GM21423 (cell line): ENCODE results near the gene PMVK.

Experiments
- ATAC-seq: cut with Tn5 transposase; IDR thresholded peaks from one replicate; pipeline ENCODE4 v1.9.1; 2021; ENCODE audit warnings: mild to moderate bottlenecking, moderate library complexity; ENCODE audit not compliant: unreplicated experiment

Gene PMVK

DNA sequence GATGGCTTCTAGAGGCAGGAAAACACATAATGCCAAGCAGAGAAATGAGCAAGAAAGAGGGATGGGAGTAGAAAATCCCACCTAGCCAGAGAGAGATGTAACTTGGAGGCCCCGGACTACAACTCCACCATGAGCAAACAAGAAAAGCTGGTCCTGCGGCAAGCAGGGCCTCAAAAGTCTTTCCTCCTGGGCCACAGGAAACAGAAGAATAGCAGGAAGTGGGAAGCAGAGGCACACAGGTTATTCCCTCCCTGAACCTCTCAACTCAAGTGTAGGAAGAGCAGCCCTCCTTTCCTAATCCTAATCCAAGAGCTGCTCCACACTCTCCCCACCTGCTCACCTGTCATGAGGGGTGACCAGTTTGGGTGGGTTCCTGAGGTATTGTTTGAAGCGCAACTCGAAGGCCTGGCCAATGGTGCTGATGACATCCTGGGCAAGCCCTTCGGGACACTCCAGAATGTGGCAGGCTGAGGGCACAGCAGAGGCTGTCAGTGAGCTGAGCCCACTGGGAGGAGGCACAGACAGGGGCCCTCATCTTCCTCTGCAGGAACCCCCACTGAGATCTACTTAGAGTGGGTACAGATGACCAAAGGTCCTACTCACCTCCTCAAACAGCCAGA lies 30.9 kb upstream of the PMVK start:
- ATAC-seq, result no peak

DNA sequence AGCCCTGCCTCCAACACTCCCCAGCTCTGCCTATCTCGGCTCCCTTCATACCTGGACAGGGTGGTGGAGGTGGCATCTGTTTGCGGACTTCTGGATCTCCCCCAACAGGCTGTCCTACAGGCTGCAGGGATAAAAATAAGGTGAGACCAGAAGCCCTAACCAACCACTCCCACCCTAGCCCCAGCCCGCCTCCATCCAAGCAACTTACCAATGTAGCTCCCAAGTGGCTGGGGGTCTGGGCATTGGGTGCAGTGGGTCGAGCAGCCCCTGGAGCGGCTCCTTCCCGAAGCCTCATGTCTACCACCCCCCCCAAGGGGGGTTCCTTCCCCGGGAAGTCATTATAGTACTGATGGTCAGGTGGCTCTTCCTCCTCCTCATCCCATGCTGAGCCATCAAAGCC lies 29.6 kb upstream of the PMVK start:
- ATAC-seq, result no peak

DNA sequence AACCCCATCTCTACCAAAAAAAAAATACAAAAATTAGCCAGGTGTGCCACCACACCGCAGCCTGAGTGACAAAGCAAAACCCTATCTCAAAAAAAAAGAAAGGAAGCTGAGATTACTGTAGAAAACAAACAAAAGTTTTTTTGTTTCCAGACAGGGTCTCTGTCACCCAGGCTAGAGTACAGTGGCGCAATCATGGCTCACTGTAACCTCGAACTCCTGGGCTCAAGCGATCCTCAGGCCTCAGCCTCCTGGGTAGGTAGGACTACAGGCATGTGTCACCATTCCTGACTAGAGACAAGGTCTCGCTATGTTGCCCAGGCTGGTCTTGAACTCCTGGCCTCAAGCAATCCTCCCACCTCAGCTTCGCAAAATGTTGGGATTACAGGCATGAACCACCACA lies 27.8 kb upstream of the PMVK start:
- ATAC-seq, result no peak

DNA sequence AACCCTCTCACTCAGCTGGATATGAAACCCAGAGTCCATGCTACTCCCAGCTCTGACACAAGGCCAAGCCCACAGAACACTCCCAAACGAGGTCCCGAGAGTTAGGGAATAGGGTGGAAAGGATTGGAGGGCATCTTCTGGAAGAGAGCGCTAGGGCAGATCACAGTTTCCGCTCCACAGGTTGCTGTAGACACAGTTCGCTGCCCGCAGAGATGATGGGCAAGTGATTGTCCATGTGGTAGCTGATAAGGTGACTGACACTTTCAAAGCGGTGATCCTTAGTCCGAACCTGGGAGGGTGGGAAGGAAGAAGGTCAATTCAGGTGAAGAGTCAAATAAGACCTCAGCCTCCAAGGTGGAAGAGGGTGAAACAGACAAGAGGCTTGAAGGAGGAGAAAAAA lies 27.1 kb upstream of the PMVK start:
- ATAC-seq, result no peak

DNA sequence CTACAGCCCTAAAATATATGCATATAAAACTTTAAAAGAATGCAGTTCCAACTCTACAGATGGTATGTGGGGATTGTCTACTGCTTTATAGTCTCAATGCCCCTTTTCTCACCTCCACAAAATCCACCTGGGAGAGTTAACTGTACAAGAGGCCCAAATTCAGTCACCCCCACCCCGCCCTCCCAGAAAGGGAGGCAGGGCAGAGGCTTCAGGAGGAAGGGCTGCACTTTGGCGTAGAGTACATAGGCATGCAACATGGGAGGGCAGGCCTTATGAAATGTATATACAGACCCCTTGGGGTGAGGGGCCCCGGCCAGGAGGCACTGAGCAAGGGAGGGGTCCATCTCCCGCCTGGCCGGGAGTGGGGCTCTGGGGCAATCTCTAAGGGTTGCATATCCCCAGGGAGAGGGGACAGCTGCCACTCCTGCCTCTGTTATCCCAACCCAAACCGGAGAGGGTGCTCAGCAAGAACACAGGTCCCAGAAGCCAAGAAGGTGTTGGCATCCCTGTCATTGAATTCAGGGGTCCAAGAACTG lies 26.3 kb upstream of the PMVK start:
- no peak for ATAC-seq

DNA sequence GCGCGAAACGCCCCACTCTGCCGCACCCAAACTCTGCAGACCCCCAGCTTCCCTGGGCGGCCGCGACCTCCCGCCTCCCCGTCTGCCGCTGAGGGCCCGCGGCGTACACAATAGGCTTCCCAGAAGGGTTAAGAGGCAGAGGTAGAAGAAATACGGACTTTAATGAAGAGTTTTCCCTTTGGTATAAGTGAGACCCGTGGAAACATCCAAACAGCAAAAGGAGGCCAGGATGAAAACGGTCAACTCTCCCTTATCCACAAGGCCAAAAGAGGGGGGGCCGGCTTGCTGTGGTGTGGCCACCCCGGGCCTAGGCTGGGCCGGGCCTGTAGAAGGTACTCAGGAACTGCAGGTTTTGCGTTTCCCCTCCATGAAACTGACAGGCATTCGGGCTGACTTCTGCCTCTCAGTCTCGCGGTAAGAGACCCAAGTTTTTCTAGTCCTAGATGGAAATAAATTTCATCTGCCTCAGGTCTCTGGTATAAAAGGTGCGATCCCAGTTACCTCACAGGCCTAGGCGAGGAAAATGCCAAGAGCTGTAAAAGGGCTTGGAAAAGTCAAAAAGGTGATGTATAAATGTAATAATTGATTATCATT lies 25.7 kb upstream of the PMVK start:
- ATAC-seq, result no peak

DNA sequence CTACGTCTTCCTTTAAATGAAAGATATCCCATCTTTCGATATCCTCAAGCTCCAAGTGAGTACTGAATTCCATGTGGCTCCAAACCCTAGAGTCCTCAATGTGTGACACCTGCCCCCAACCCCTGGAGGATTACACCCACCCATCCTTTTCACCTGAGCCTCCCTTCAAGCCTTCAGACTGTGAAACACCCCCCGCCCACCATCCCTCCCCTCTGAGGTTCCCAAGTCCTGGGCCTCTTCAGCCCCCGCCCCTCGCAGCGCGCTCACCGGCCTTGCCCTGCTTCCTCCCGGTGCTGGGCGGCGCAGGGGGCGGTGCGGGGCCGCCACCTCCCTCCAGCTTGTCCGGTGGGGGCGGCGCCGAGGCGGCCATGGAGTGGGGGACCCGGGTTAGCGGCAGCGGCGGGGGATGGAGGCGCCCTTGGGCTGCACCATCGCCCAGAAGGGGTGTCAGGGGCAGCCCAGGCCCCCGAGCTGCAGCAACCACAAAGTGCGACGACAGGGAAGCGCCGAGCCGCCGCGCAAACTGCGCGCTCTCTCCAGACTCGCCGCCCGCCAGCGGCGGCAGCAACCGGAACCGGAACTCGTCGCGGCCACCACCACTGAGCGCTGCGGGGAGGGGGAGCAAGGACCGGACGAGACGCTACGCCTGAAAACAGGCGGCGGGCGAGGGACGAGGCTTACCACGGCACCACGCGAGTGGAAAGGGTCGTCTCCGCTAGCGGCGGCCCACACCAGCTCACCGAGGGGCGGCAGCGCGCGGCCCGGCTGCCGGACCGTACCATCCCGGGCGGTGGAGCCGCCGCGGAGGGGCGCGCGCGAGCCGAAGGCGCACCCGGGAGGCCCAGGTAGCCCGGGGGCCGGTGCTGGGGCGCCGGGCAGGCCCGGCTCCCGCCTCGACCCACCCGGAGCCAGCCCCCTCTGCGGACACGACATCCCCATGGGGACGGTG lies 25.0 kb upstream of the PMVK start, which contains the start of gene PYGO2:
TSS of gene PYGO2 (minus strand) at position 576 of the 949 bp plus-strand sequence. CDS start at position 370, 206 bp downstream.
- peak; percentile 67 for ATAC-seq

DNA sequence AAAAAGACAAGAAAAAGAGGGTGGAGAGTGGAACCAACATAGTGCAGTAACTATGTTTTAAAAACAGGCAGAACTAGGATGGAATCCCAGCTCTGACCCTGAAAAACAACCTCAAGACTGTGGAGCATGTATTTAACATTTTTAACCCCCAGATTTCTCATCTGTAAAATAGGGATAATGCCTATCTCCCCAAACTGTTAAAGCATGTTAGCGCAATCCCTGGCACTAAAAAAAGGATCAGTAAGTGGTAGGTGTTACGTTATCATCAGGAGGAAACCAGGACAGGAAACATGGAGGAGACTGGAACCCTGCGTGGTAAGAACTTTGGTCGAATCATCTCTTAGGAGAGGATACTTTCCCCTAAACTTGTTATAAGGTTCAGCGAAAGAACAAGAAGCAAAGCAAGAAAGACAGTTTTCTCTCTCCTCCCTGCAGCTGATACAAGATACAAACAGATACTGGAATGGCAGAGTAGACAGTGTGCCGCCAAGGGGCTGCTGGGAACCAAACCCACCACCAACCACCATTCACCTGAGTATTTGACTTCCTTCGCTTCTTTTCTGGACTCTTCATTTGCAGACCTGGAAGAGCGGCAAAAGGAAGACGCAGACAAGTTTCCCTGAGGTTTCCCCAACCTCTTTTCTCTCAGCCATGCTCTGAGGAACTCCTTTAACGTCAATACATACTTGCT lies 24.1 kb upstream of the PMVK start:
- no peak for ATAC-seq

DNA sequence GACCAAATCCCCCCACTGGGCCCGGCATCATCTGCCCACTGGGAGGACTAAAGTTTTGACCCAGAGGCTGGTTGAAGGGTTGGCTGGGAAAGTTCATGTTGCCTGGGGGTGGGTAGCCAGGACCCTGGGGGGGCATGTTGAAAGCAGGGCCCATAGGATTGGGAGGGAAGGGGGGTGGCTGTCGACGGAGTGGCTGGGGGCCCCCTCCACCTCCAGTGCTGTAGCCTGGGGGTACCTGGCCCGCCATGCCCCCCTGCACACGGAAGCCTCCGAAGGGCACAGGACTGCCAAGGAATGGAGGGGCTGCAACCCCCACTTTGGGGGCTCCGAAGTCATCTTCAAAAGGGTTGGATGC lies 22.9 kb upstream of the PMVK start:
- no peak for ATAC-seq

DNA sequence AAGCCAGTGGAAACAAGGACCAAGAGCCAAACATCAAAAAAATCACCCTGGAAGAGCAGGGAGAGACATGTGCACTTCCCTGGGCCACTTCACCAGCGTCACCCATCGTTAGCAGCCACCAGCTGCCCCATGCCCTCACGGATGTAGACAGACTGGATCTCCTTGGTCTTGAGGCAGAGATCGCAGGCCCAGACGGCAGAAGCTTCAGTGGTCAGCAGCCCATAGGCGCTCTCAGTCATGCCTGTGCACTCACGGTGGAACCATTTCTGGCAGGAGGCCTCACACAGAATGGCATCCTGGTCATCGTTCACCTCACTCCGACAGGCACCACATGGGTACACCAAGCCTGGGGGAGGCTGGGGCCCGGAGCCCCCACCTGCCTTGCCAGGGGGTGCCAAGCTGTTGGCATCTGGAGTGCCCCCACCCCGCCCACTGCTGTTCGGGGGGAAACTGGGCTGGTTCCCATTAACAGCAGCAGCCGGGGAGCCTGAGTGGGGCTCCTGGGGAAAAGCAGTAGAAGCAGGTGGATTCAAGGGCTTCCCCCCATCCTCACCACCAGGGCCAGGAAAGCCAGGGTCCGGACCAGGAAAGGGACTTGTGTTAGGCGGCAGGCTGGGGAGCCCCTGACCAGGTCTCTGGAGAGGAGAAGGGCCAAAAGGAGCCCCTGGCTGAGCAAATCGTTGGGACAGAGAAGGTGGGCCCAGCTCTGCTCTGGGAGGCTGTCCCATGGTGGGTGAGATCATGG lies 22.3 kb upstream of the PMVK start:
- no peak for ATAC-seq

DNA sequence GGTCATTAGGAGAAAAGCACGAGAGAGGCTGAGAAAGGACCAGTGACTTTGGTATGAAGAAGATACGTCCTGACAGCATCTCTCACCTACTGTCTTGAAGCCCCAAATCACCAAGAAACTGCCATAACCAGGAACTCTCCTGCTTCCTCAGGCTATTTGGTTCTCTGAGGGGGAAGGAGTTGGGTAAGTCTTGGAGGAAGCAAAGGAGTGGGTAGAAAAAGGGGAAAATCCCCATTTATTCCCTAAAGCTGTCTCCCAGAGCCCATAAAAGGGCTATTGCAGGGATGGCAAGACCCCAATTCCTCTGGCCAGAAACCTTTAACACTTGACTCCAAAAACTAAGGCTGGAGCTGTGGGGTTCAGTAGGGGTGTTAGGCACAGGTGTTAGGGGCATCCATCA lies 21.5 kb upstream of the PMVK start:
- ATAC-seq, result no peak

DNA sequence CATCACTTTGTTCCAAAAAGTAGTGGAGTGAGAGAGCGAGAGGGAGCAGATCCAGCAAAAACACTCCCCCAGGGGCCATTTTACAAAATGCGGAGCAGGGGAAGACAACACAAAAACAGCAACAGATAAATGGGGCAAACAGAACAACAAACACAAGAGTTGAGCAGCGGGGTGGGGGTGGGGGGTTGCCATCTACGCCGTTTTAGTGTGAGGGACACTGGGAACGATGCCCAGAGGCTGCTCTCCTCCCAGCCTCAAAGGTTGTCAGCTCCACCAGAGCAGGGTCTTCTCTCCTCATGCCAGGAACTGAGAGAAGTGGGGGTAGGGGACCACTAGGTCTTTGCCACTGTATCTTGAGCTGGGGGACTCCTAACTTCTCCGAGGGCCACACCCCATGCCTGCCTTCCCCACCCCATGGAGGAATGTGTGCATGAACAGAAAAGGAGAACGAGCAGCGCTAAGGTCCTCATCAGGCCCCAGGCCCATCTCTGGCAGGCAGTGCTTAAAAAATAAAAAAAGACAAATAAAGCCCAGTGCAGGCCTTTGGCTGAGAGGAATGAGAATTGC lies 20.7 kb upstream of the PMVK start:
- no peak for ATAC-seq

DNA sequence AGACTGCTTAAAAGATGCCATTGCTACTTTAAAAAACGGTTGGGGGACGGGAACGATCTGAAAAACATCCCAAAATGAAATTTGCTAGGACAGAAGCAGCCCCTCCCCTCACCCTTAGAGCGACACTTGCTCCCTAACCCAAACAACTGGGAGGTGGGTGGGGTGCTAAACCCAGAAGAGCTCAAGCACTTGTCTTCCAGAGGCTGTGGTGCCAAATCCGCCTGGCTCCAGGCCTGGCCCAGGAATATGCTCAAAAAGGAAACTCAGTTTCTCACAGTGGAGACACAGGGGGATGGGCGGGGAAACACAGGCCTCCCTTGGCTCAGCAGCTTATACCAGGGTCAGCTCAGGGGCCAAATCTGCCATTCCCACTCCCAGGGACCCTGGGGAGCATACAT lies 20.0 kb upstream of the PMVK start:
- ATAC-seq, result no peak

DNA sequence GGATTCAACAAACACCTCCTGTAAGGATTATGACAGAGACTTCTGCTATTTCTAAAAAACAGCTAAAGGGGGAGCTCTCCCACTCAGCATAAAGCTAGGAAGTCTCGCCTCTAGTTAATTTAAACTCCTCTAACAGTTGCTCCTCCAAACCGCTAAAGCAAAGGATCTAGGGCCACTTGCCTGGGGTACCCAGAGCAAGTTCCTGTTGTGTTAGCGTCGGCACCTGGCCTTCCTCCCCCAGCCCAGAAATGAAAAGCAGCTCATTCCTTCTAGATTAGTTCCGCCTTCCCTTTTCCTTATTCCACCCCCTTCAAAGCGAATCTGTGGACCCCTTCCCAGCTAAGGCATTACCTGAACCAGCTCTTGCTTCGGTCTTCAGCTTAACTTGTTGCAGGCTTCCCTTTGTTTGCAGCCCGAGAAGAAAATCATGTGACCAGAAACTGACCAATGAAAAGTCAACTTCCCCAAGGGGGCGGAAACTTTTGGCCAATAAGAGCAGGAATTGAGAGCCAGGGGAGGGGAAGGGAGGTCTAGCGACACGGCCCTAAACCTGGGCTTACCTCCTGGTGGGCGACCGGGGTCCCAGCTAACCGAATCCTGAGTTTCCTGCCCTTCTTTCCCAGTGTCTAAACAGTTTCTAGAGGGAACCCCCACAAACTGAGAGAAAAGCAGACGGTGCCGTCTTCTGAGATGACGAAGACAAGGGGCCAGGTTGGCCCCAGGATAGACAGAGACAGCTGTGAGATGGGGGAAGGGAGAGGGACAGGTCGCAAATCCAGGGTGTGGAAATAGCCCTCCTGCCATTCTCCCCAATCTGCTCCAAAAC lies 19.4 kb upstream of the PMVK start, which contains the start of gene PBXIP1:
TSS of gene PBXIP1 (minus strand) at position 382 of the 826 bp plus-strand sequence. CDS start 2,378 bp downstream, outside the sequence.
- ATAC-seq, result peak; percentile 58

DNA sequence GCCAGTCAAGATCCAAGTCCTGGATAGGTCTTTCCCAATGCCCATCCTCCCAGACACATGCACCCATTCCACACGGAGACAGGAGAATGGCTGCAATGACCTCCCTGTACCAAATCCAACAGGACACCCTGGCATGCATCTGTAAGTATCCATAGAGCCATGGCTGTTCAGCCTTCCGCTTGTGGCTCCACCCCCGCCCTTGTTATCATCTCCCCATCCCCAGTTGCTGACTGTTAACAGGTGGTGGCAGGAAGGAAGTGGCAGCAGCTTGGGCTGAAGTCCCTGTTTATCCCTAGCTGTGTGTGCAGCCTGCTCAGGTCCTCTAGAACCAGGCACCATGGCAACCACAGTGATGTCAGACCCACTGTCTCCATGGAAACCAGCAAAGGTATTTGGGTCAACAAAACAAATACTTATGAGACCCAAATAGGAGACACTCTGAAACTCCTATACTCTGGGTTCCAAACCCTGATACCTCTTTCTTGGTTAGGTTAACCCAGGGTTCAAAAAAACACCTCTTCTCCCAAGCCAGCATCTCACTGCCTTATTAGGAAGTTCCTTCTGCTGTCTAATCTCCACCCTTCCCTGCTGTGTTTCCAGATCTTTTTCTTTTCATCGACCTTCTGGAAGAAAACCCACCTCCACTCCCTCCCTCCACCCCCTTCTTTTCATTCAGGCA lies 18.7 kb upstream of the PMVK start:
- ATAC-seq, result peak; percentile 40

DNA sequence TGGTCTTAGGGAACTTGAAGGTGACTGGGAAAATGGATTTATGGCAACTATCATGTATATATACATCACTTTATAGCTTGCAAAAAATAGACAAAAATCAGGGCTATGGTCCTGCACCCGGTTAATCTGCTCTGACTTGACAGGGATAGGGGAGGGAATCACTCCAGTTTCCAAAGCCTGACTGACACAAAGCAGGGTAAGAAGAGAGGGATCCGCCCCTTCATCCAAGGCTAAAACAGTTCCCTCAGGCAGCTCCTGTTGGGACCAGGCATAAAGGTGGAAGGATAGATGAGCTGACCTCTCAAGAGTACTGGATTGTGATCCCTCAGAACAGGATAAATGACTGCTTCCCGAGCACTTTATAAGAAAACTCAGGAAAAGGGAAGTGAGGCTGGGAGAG lies 18.0 kb upstream of the PMVK start:
- no peak for ATAC-seq

DNA sequence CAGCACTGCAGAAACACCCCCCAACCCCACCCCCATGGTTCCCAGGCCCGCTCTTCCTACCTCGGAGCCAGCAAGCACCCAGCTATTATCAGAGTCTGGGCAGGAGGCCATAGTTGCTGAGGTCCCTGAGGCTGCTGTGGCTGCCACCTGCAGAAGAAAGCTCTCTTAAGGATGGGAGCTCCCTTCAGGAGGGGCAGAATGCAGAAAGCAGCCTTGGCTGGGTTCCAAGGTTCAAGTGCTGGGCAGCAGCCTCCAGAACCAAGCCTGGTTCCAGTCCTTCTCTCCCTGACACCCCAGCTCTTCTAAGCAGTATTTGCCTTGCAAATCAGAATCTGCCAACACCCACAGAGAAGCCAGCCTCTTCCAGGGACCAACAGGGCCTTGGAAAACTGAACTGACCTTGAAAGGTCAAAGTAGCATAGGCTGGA lies 17.1 kb upstream of the PMVK start:
- ATAC-seq, result no peak

DNA sequence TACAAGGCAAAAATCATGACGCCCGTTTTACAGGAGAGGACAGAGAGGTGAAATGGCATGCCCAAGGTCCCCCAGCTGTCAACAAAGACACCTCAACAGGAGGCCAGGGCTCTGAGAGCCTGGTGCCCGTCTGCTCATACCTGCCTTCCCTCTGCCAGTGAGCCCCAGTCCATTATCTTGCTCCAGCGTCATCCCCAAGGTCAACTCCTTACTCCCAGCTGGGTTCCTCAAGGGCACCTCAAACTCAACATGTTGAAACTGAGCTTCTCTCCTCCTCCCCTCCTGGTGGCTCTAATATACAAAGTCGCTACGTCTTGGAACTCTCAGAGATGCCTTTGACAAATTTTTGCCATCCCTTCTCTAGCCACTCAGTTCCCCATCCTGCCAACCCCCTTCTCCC lies 16.1 kb upstream of the PMVK start:
- no peak for ATAC-seq
